ENCODE data around the gene RNPEP. TPM values are rescaled to one million over a fixed set of nuclear protein-coding genes. Genes with fewer than 3 reads are reported as not detected.

The RNPEP gene
- total and polyA plus RNA-seq, 2 experiments from 2014 or later: 32.1 to 80.3 TPM

- no peak for TF ChIP-seq ZNF462 (CRISPR knock-in tag; IDR thresholded peaks at IDR 0.05)
Observed at GRCh38 chr1:202014915-202015661, 32.6 kb downstream of the RNPEP start (continued).

GRCh38 chr1:202015662-202015937, 33.2 kb downstream of the RNPEP start:
- no peak overlapping the region for H2AFZ ChIP-seq
- Mint-ChIP-seq H3K4me3 (no peak overlapping the region), H3K27me3 (ENCODE audit: insufficient read depth, low read depth, poor library complexity) (peaks cover 6% of the 10 kb centered on the region), H3K27ac (no peak overlapping the region), H3K36me3 (ENCODE audit: low read depth) (peaks cover 19% of the 10 kb centered on the region; the same call in 2 of the 3 replicates), H3K9me3 (no peaks in the 10 kb centered on the region), H3K4me1 (peaks cover 30% of the 10 kb centered on the region)
- H3K79me2 ChIP-seq (replicated peaks; ENCODE audit: insufficient read depth): peaks cover 3% of the 10 kb centered on the region; the same call in 1 of the 2 replicates
- H3K4me3 ChIP-seq: no peak overlapping the region
- H3K27ac ChIP-seq (ENCODE audit: low read depth): no peak overlapping the region
- no peak for ATAC-seq
- no peaks in the 10 kb centered on the region for H4K20me1 ChIP-seq (replicated peaks; ENCODE audit: insufficient read depth)
- peaks cover 7% of the 10 kb centered on the region; the same call in 1 of the 2 replicates for H3F3A ChIP-seq (replicated peaks; ENCODE audit: low read depth)
- no peaks in the 10 kb centered on the region for H3K27me3 ChIP-seq (ENCODE audit: insufficient read depth)
- no peaks in the 10 kb centered on the region for H3K36me3 ChIP-seq (ENCODE audit: insufficient read depth)
- no peaks in the 10 kb centered on the region for H3K9me2 ChIP-seq (ENCODE audit: insufficient read depth)
- H3K4me1 ChIP-seq (ENCODE audit: insufficient read depth): peaks cover 15% of the 10 kb centered on the region
- H3K4me2 ChIP-seq: no peak overlapping the region
- DNase-seq (ENCODE audit: low spot score): no peak
- TF ChIP-seq STAT1 (IDR thresholded peaks at IDR 0.05; ENCODE audit: unreplicated experiment) (no peak), NANOG (IDR thresholded peaks at IDR 0.05; ENCODE audit: borderline replicate concordance) (no peak), ZNF462 (CRISPR knock-in tag; IDR thresholded peaks at IDR 0.05) (no peak), JUNB (IDR thresholded peaks at IDR 0.05; ENCODE audit: unreplicated experiment) (no peak), EZH2phosphoT487 (IDR thresholded peaks at IDR 0.05; ENCODE audit: unreplicated experiment) (no peak)

All from GM23338 (cell line).